SIG-M5 (cell line): ENCODE measurements around the gene NIPA2.
"Not testable (repeated sequence)": the region's sequence is repeated elsewhere in the genome, so short reads cannot be mapped to it uniquely, and the experiment has no call there.

Experiments used
- DNase-seq: peaks from one replicate; lab custom pipeline; 2025; lab: John Stamatoyannopoulos, UW

NIPA2 gene

DNA sequence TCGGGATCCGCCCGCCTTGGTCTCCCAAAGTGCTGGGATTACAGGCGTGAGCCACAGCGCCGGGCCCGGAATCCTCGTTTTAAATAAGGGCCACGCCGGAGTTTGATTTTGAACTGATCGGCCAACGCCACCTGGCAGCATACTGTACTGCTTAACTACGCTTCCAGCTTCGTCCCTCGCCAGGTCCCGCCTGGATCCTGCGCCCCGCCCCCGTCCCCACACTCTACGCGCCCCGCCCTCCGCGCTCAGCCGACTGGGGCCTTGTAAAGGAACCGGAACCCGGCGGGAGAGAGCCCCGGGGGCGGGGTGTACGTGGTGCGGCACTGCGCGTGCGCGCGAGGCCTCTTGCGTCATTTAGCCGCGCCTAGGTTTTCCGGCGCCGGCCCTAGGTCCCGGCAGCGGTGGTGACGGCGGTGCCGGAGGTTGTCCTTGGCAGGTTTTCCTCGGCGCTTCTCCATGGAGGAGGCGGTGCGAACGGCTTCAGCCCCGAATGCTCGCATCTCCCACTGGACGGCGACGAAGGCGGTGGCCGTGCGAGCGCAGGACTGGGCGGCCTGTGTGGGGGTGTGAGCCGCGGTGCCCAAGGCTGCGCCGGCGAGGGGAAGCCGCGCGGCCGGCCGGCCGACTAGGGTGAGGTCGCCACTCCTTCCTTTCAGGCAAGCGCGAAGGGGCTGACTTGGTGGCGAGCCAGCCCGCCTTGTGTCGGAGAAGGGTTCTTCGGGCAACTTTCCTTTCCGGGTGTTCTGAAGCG is at the start of gene NIPA2:
NIPA2 (plus strand) TSS at position 375 of the 751 bp plus-strand sequence. CDS start 13,066 bp downstream, outside the sequence.
- peak; percentile 62 for DNase-seq

GRCh38 chr15:22794063-22794462 is 44.4 kb upstream of the NIPA2 start:
- DNase-seq = no peak

- no peak for DNase-seq
These were observed 43.8 kb upstream of the NIPA2 start for GRCh38 chr15:22794621-22795167.

- DNase-seq = no peak
These were observed 43.0 kb upstream of the NIPA2 start for GRCh38 chr15:22795206-22796063.

DNA sequence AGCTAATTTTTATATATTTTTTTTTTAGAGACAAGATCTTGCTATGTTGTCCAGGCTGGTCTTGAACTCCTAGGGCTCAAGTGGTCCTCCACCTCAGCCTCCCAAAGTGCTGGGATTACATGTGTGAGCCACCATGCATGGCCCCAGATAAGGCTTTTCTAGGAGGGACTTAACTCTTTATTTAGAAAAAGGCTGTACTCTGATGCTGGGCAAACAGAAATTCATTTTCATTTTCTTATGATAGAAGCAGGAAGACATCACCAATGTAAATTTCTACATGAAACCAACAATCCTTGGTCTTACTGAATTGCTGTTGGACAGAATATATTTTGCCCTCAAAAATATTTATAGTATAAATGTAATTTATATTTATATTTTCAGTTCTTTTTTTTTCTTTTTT is 42.4 kb upstream of the NIPA2 start:
- DNase-seq = no peak

- DNase-seq = no peak
These were observed 38.6 kb upstream of the NIPA2 start for GRCh38 chr15:22799902-22800301.

- DNase-seq = not testable (repeated sequence)
These were observed 35.5 kb upstream of the NIPA2 start for GRCh38 chr15:22803006-22803405.

GRCh38 chr15:22806156-22806555 is 32.3 kb upstream of the NIPA2 start:
- no peak for DNase-seq

DNA sequence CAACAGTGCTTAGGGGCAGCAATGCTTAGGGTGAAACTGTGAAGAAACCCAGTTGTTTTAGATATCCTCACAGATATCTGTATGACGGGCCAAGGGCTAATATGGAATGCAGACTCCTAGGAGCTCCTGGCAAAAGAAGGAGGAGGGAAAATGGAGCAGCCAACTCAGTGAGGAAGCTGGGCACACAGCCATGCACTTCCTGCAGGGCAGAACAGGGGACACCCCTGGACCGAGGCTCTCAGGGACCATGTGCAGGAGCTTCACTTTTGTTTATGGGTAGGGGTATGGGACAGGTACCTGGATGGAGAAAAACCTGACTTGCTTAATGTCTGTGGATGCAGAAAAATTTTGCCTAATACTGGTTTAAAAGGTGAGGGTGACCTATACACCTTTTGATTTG is 31.8 kb upstream of the NIPA2 start:
- no peak for DNase-seq

GRCh38 chr15:22807831-22808230 is 30.6 kb upstream of the NIPA2 start:
- DNase-seq = not testable (repeated sequence)

GRCh38 chr15:22808240-22808639 is 30.2 kb upstream of the NIPA2 start:
- no peak for DNase-seq

- no peak for DNase-seq
These were observed 29.6 kb upstream of the NIPA2 start for GRCh38 chr15:22808761-22809280.

- no peak for DNase-seq
These were observed 28.2 kb upstream of the NIPA2 start for GRCh38 chr15:22810033-22810852.

DNA sequence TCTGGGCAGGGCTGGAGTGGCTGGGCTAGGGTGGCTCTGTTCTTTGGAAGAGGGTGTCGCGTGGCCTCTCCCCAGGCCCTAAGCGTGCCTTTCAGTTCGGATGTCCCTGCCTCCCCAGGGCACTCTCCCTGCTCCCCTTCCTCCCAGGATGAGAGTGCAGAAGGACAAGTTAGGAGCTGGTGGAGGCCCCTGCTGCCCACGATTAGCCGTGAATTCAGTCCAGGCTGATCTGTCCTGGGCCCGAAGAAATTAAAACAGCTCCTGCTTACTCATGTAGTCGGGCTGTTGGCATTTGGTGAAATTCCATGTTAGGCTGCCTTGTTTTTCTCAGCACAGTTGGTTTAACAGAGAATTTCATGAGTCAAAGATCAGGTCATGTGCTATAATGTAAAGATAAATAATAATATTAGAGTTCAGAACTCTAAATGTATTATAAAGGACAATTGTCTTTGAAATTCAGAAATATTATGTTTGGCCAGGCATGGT is 27.6 kb upstream of the NIPA2 start:
- DNase-seq = no peak

- DNase-seq = no peak
These were observed 26.8 kb upstream of the NIPA2 start for GRCh38 chr15:22811640-22812039.

DNA sequence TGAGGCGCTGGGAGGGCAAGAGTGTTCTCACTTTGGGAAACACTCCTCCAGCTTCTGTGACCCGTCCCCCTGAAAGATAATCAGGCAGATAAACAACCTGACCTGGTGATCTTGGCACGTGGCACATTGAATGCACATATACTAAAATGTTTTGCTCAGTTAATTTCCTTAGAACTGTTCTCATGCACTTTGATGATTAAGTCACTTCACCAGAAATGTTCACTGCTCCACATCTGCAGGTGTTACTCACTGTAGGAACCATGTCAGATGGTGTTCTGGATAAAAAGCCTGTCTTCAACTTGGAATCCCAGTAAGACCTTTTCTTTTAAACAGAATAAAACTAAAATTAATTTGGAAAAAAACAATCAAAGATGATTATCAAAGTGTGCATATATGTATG is 24.6 kb upstream of the NIPA2 start:
- DNase-seq = no peak

- DNase-seq = no peak
These were observed 22.7 kb upstream of the NIPA2 start for GRCh38 chr15:22815766-22816165.

GRCh38 chr15:22819651-22820050 is 18.8 kb upstream of the NIPA2 start:
- no peak for DNase-seq

DNA sequence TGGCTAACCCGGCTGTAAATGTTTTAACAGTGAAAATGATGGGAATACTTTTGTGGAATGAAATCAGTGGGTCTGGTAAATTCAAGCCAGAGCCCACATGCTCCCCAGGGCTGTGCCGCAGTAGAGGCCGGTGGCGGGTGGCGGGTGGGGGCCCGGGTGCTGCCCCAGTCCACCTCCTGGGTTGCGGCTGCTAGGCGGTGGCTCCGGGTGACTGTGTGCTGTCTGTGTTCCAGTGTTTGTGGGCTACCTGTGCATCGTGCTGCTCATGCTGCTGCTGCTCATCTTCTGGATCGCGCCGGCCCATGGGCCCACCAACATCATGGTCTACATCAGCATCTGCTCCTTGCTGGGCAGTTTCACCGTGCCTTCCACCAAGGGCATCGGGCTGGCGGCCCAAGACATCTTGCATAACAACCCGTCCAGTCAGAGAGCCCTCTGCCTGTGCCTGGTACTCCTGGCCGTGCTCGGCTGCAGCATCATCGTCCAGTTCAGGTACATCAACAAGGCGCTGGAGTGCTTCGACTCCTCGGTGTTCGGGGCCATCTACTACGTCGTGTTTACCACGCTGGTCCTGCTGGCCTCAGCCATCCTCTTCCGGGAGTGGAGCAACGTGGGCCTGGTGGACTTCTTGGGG is 14.9 kb upstream of the NIPA2 start:
- DNase-seq = no peak

GRCh38 chr15:22827125-22827524 is 11.3 kb upstream of the NIPA2 start:
- no peak for DNase-seq

DNA sequence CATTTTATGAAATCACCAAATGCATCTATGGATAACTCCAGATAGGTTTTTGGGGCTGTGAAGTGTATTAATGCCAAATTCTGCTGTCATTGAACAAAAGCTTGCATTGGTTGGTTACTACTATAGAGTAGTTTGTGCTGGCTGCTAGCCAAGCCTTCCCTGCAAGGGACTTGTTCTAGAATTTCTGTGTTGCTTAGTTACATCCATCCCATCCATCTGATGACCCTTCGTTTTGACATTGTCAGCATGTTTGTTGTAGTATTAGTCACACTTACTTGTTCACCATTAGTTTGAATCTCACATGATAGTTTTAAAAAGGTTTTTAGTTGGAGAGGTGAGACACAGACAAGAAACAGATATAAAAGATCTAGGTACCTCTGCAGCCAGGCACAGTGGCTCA is 7.0 kb upstream of the NIPA2 start:
- DNase-seq = no peak
